GM19468 (cell line): ENCODE data around the gene DRP2.
"Not testable (repeated sequence)": the region's sequence is repeated elsewhere in the genome, so short reads cannot be mapped to it uniquely, and the experiment has no call there.

Source experiments
- ATAC-seq: cut with Tn5 transposase; IDR thresholded peaks from one replicate; pipeline ENCODE4 v1.9.1; 2021; ENCODE audit warnings: mild to moderate bottlenecking, moderate library complexity, moderate number of reproducible peaks; ENCODE audit not compliant: unreplicated experiment; ENCODE audit errors: extremely low read depth

DRP2 gene

GRCh38 chrX:101231080-101231479, 11.5 kb downstream of the DRP2 start:
- no peak for ATAC-seq

GRCh38 chrX:101232316-101232715, 12.7 kb downstream of the DRP2 start:
- no peak for ATAC-seq

- ATAC-seq, result no peak
Measured at GRCh38 chrX:101237041-101237440, 17.5 kb downstream of the DRP2 start.

- no peak for ATAC-seq
Measured at GRCh38 chrX:101241531-101241930, 21.9 kb downstream of the DRP2 start.

GRCh38 chrX:101252634-101253033, 33.0 kb downstream of the DRP2 start:
- ATAC-seq, result no peak

GRCh38 chrX:101257448-101258258, 38.1 kb downstream of the DRP2 start:
- ATAC-seq, result no peak

- ATAC-seq, result no peak
Measured at GRCh38 chrX:101258259-101258581, 38.6 kb downstream of the DRP2 start.

- ATAC-seq, result no peak
Measured at GRCh38 chrX:101260435-101260834, 40.8 kb downstream of the DRP2 start.

- ATAC-seq, result no peak
Measured at GRCh38 chrX:101262590-101262989, 43.0 kb downstream of the DRP2 start.

GRCh38 chrX:101263766-101264165, 44.2 kb downstream of the DRP2 start:
- ATAC-seq, result no peak

- ATAC-seq, result no peak
Measured at GRCh38 chrX:101265869-101266428, 46.4 kb downstream of the DRP2 start.

GRCh38 chrX:101274198-101274597, 54.6 kb downstream of the DRP2 start:
- ATAC-seq, result no peak

- no peak for ATAC-seq
Measured at GRCh38 chrX:101276238-101276637, 56.7 kb downstream of the DRP2 start.

- no peak for ATAC-seq
Measured at GRCh38 chrX:101287402-101287801, 67.8 kb downstream of the DRP2 start.

GRCh38 chrX:101290957-101291603, 71.5 kb downstream of the DRP2 start, which contains the start of gene TAF7L:
Gene TAF7L (minus strand): TSS chrX:101291334. CDS start chrX:101287543, 3,791 bp downstream.
- no peak for ATAC-seq

- ATAC-seq, result not testable (repeated sequence)
Measured at GRCh38 chrX:101295603-101296002, 76.0 kb downstream of the DRP2 start.

GRCh38 chrX:101303790-101304189, 84.2 kb downstream of the DRP2 start:
- ATAC-seq, result no peak
